ENCODE measurements around the gene FAM240A. TPM values are rescaled to one million over a fixed set of nuclear protein-coding genes. Genes with fewer than 3 reads are reported as not detected.

Gene FAM240A
- total RNA-seq, 1 experiment from 2014 or later: not detected

GRCh38 chr3:46665763-46666452 is 53.6 kb downstream of the FAM240A start:
- CTCF ChIA-PET: no interaction called here
- POLR2A ChIA-PET (ENCODE audit: unreplicated experiment): no interaction called here
- ATAC-seq: peak; percentile 5; the same call in 1 of the 2 replicates

GRCh38 chr3:46666453-46666845 is 54.1 kb downstream of the FAM240A start:
- ATAC-seq (no peak), DNase-seq (no peak)
- Histone ChIP-seq H3K27ac (ENCODE audit: low read length) (no peak overlapping the region), H3F3A (ENCODE audit: low read length, unreplicated experiment) (no peaks in the 10 kb centered on the region), H3K36me3 (ENCODE audit: low read depth, low read length) (no peaks in the 10 kb centered on the region), H3K79me2 (ENCODE audit: low read length) (no peaks in the 10 kb centered on the region), H3K4me3 (ENCODE audit: low read length) (no peak overlapping the region), H3K9ac (ENCODE audit: low read length) (no peak overlapping the region), H3K27me3 (ENCODE audit: low read length) (no peaks in the 10 kb centered on the region), H3K9me3 (ENCODE audit: low read length) (no peaks in the 10 kb centered on the region), H2AFZ (ENCODE audit: low read length) (no peak overlapping the region), H3K4me2 (ENCODE audit: low read length) (no peak overlapping the region), H3K9me2 (replicated peaks; ENCODE audit: low read length) (no peaks in the 10 kb centered on the region), H4K20me1 (ENCODE audit: low read length) (no peaks in the 10 kb centered on the region), H3K4me1 (ENCODE audit: insufficient read depth, low read length) (no peaks in the 10 kb centered on the region)
- TF ChIP-seq EZH2phosphoT487 (IDR thresholded peaks at IDR 0.05; ENCODE audit: borderline replicate concordance, low read length): no peak
- TF ChIP-seq EZH2 (IDR thresholded peaks at IDR 0.05; ENCODE audit: low read length, unreplicated experiment): no peak
- no peak for TF ChIP-seq CTCF (conservative IDR thresholded peaks at IDR 0.05; ENCODE audit: low read depth, low read length)
- TSS peak; percentile 15 for BruUV-seq (replicated peaks)
- ChIA-PET POLR2A (ENCODE audit: unreplicated experiment) (no interaction called here), CTCF (no interaction called here)
- intact Hi-C loops (cut with micrococcal nuclease): no loop called here

More at GRCh38 chr3:46665763-46666452, 53.6 kb downstream of the FAM240A start:
- Histone ChIP-seq H3K27me3 (ENCODE audit: low read length) (no peaks in the 10 kb centered on the region), H3F3A (ENCODE audit: low read length, unreplicated experiment) (no peaks in the 10 kb centered on the region), H3K9ac (ENCODE audit: low read length) (no peak overlapping the region), H3K4me1 (ENCODE audit: insufficient read depth, low read length) (peaks cover 4% of the 10 kb centered on the region), H3K4me3 (ENCODE audit: low read length) (no peak overlapping the region), H2AFZ (ENCODE audit: low read length) (no peak overlapping the region), H3K4me2 (ENCODE audit: low read length) (no peak overlapping the region), H3K9me3 (ENCODE audit: low read length) (no peaks in the 10 kb centered on the region), H3K79me2 (ENCODE audit: low read length) (no peaks in the 10 kb centered on the region), H3K27ac (ENCODE audit: low read length) (no peak overlapping the region), H4K20me1 (ENCODE audit: low read length) (no peaks in the 10 kb centered on the region), H3K9me2 (replicated peaks; ENCODE audit: low read length) (no peaks in the 10 kb centered on the region), H3K36me3 (ENCODE audit: low read depth, low read length) (no peaks in the 10 kb centered on the region)
- BruUV-seq (replicated peaks): no TSS peak
- intact Hi-C loops (cut with micrococcal nuclease): no loop called here
- no peak for TF ChIP-seq EZH2phosphoT487 (IDR thresholded peaks at IDR 0.05; ENCODE audit: borderline replicate concordance, low read length)
- TF ChIP-seq EZH2 (IDR thresholded peaks at IDR 0.05; ENCODE audit: low read length, unreplicated experiment): no peak
- no peak for TF ChIP-seq CTCF (conservative IDR thresholded peaks at IDR 0.05; ENCODE audit: low read depth, low read length)
- no peak for DNase-seq

GRCh38 chr3:46667061-46667621 is 54.8 kb downstream of the FAM240A start:
- TF ChIP-seq EZH2phosphoT487 (IDR thresholded peaks at IDR 0.05; ENCODE audit: borderline replicate concordance, low read length) (no peak), EZH2 (IDR thresholded peaks at IDR 0.05; ENCODE audit: low read length, unreplicated experiment) (no peak), CTCF (conservative IDR thresholded peaks at IDR 0.05; ENCODE audit: low read depth, low read length) (no peak)
- Histone ChIP-seq H3K9ac (ENCODE audit: low read length) (no peak overlapping the region), H2AFZ (ENCODE audit: low read length) (no peak overlapping the region), H3F3A (ENCODE audit: low read length, unreplicated experiment) (no peaks in the 10 kb centered on the region), H4K20me1 (ENCODE audit: low read length) (no peaks in the 10 kb centered on the region), H3K79me2 (ENCODE audit: low read length) (no peaks in the 10 kb centered on the region), H3K9me3 (ENCODE audit: low read length) (no peaks in the 10 kb centered on the region), H3K4me3 (ENCODE audit: low read length) (no peak overlapping the region), H3K27ac (ENCODE audit: low read length) (no peak overlapping the region), H3K4me2 (ENCODE audit: low read length) (no peak overlapping the region), H3K4me1 (ENCODE audit: insufficient read depth, low read length) (no peaks in the 10 kb centered on the region), H3K9me2 (replicated peaks; ENCODE audit: low read length) (no peaks in the 10 kb centered on the region), H3K36me3 (ENCODE audit: low read depth, low read length) (no peaks in the 10 kb centered on the region), H3K27me3 (ENCODE audit: low read length) (no peaks in the 10 kb centered on the region)
- POLR2A ChIA-PET (ENCODE audit: unreplicated experiment): no interaction called here
- intact Hi-C loops (cut with micrococcal nuclease): no loop called here
- DNase-seq: no peak
- CTCF ChIA-PET: no interaction called here
- BruUV-seq (replicated peaks): no TSS peak
- ATAC-seq: no peak; the same call in 1 of the 2 replicates

All from PC-3 (cell line).